Hepatocyte (in vitro differentiated cells): Measurements from ENCODE around the gene FECH. TPM values are rescaled to one million over a fixed set of nuclear protein-coding genes. Genes with fewer than 3 reads are reported as not detected.
"Not testable (repeated sequence)": the region's sequence is repeated elsewhere in the genome, so short reads cannot be mapped to it uniquely, and the experiment has no call there.

Experiments
- DNase-seq: peaks from one replicate; pipeline ENCODE4 v3.0.0-alpha.2; 2016; ENCODE audit warnings: low spot score
- H2AFZ ChIP-seq: fragments of 200-600 bp; sonication (generic); 2 replicates; pipeline ENCODE4 v1.6.0; 2016; ENCODE audit warnings: antibody characterized with exemption, mild to moderate bottlenecking
- H3K27ac ChIP-seq: fragments of 200-600 bp; sonication (generic); 2 replicates; pipeline ENCODE4 v1.5.1; 2016; ENCODE audit warnings: mild to moderate bottlenecking
- H3K27me3 ChIP-seq: fragments of 200-600 bp; sonication (generic); 2 replicates; pipeline ENCODE4 v1.6.1; 2016
- H3K36me3 ChIP-seq: fragments of 200-600 bp; sonication (generic); replicated peaks from 2 replicates; pipeline ENCODE4 v1.5.1; 2016; ENCODE audit warnings: low read depth; ENCODE audit not compliant: insufficient read depth
- H3K4me1 ChIP-seq: fragments of 200-600 bp; sonication (generic); 2 replicates; pipeline ENCODE4 v1.5.1; 2016; ENCODE audit warnings: mild to moderate bottlenecking, moderate library complexity; ENCODE audit not compliant: insufficient read depth
- H3K4me2 ChIP-seq: fragments of 200-600 bp; sonication (generic); 2 replicates; pipeline ENCODE4 v1.6.0; 2016
- H3K4me3 ChIP-seq: fragments of 200-600 bp; sonication (generic); 2 replicates; pipeline ENCODE4 v1.5.1; 2016; ENCODE audit warnings: mild to moderate bottlenecking
- H3K79me2 ChIP-seq: fragments of 200-600 bp; sonication (generic); 2 replicates; pipeline ENCODE4 v1.6.0; 2017; ENCODE audit warnings: mild to moderate bottlenecking
- H3K9me2 ChIP-seq: fragments of 200-600 bp; sonication (generic); replicated peaks from 2 replicates; pipeline ENCODE4 v1.6.0; 2017; ENCODE audit warnings: mild to moderate bottlenecking; ENCODE audit not compliant: insufficient read depth
- H3K9me3 ChIP-seq: fragments of 200-600 bp; sonication (generic); 2 replicates; pipeline ENCODE4 v1.5.1; 2016; ENCODE audit warnings: low read depth, mild to moderate bottlenecking
- H4K20me1 ChIP-seq: fragments of 200-600 bp; sonication (generic); 2 replicates; pipeline ENCODE4 v1.6.0; 2016; ENCODE audit warnings: mild to moderate bottlenecking; ENCODE audit not compliant: insufficient read depth, poor library complexity, severe bottlenecking
- EZH2 ChIP-seq: fragments of 200-600 bp; sonication (generic); IDR thresholded peaks from 2 replicates; pipeline ENCODE4 v1.6.1; 2016; ENCODE audit warnings: antibody characterized with exemption, mild to moderate bottlenecking, borderline replicate concordance
- EZH2phosphoT487 ChIP-seq: fragments of 200-600 bp; sonication (generic); IDR thresholded peaks from one replicate; pipeline ENCODE4 v1.6.1; 2018; ENCODE audit warnings: antibody characterized with exemption, mild to moderate bottlenecking, low read depth, moderate library complexity; ENCODE audit not compliant: unreplicated experiment, severe bottlenecking
- WGBS: methylation state at CpG from one replicate; pipeline ENCODE4 v1.1.6; 2016; ENCODE audit warnings: low lambda C conversion rate; ENCODE audit errors: missing lambda C conversion rate; 5-methylcytosine and 5-hydroxymethylcytosine counted together
- polyA plus RNA-seq: library from polyadenylated mRNA; unstranded; fragments of >200 nt; fragmentation: Nextera tagmentation; extraction: Ambion mirVana; gene quantifications from 2 replicates; pipeline ENCODE4 v1.2.1, GENCODE V29; 2016
- total RNA-seq: library from RNA; depleted of rRNA; stranded (reverse); fragments of >200 nt; gene quantifications from 2 replicates; pipeline ENCODE4 v1.2.3, GENCODE V29; 2014
- TF ChIP-seq, protein P1 (sequence below): fragments of 200-600 bp; sonication (generic); IDR thresholded peaks from 2 replicates; pipeline ENCODE4 v1.5.1; 2016; ENCODE audit warnings: antibody characterized with exemption, mild to moderate bottlenecking; ENCODE audit not compliant: poor library complexity

The FECH gene
- total and polyA plus RNA-seq, 2 experiments from 2014 or later = 14.5 to 19.3 TPM

DNA sequence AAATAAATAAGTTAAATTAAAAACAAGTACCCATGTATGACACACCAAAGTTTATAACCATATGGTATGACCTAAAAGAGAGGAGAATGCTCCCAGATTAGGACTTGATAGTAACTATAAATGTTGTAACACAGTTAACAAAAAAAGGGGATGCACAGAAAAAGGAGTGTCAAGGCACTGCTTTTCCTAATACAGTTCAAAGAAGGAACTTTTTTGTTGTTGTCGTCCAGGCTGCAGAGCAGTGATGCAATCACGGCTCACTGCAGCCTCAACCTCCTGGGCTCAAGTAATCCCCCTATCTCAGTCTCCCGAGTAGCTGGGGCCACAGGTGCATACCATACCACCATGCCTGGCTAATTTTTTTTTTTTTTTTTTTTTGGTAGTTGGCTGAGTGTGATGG, 32.4 kb upstream of the FECH start:
- DNase-seq = no peak
- H3K36me3 ChIP-seq = no peaks in the 10 kb centered on the region
- no peaks in the 10 kb centered on the region for H3K9me3 ChIP-seq
- TF ChIP-seq EZH2 = no peak
- TF ChIP-seq, protein P1, sequence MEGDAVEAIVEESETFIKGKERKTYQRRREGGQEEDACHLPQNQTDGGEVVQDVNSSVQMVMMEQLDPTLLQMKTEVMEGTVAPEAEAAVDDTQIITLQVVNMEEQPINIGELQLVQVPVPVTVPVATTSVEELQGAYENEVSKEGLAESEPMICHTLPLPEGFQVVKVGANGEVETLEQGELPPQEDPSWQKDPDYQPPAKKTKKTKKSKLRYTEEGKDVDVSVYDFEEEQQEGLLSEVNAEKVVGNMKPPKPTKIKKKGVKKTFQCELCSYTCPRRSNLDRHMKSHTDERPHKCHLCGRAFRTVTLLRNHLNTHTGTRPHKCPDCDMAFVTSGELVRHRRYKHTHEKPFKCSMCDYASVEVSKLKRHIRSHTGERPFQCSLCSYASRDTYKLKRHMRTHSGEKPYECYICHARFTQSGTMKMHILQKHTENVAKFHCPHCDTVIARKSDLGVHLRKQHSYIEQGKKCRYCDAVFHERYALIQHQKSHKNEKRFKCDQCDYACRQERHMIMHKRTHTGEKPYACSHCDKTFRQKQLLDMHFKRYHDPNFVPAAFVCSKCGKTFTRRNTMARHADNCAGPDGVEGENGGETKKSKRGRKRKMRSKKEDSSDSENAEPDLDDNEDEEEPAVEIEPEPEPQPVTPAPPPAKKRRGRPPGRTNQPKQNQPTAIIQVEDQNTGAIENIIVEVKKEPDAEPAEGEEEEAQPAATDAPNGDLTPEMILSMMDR = no peak
- TF ChIP-seq EZH2phosphoT487 = no peak
- H3K79me2 ChIP-seq = peaks cover 38% of the 10 kb centered on the region
- peaks cover 15% of the 10 kb centered on the region for H3K4me1 ChIP-seq
- H3K27ac ChIP-seq = no peak overlapping the region
- no peak overlapping the region for H3K4me2 ChIP-seq
- H3K27me3 ChIP-seq = no peaks in the 10 kb centered on the region
- H2AFZ ChIP-seq = no peak overlapping the region
- 70% methylated on average over 3 of the region's 3 CpGs for WGBS
- H3K9me2 ChIP-seq = no peaks in the 10 kb centered on the region
- H3K4me3 ChIP-seq = no peak overlapping the region
- H4K20me1 ChIP-seq = no peaks in the 10 kb centered on the region

DNA sequence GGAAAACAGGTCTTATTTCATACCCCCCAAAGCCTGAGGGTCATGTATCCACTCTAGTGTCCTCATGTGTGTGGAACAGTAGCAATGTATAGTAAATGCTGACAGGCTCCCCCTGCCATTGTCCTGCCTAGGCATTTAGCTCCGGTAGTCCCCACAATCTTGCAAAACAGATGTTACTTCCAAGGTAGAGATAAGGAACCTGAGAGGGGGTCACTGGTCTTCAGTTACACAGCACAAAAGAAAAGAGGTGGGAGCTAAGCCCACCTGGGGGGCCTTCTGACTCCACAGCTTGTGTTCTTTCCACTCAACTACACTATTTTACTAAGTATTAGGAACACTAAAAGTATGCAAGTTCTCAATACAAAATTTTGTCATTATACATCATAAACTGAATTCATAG, 17.4 kb upstream of the FECH start:
- TF ChIP-seq, protein P1 = no peak
- TF ChIP-seq EZH2phosphoT487 (no peak), EZH2 (no peak)
- Histone ChIP-seq H3K9me2 (no peaks in the 10 kb centered on the region), H3K9me3 (no peaks in the 10 kb centered on the region), H3K4me2 (no peak overlapping the region), H3K27me3 (no peaks in the 10 kb centered on the region), H3K4me3 (no peak overlapping the region), H3K36me3 (peaks cover 13% of the 10 kb centered on the region), H4K20me1 (no peaks in the 10 kb centered on the region), H3K4me1 (no peaks in the 10 kb centered on the region), H3K79me2 (no peaks in the 10 kb centered on the region), H2AFZ (no peak overlapping the region), H3K27ac (no peak overlapping the region)
- DNase-seq = no peak
- 73% methylated on average over 1 of the region's 1 CpG for WGBS

DNA sequence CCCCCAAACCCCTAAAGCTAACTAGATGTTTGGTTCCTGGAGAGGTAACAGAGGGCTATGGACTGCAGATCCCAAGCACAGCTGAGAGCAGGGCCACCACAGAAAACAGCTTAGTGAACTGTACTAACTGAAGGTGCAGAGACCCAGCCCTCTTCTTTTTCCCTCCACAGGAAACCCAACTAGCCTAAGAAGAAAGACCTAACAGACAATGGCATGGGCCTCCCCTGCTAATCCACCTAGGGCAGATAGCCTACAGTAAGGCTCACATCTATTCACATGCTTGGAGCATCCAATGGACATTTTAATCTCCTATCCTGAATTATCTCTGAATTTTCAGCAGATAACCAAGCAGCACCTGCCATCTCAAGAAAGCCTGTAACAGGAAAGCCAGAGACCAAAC, 8.8 kb upstream of the FECH start:
- H3K9me3 ChIP-seq = no peaks in the 10 kb centered on the region
- H2AFZ ChIP-seq = no peak overlapping the region
- no peak overlapping the region for H3K4me2 ChIP-seq
- peaks cover 2% of the 10 kb centered on the region for H4K20me1 ChIP-seq
- H3K4me1 ChIP-seq = no peaks in the 10 kb centered on the region
- DNase-seq = no peak
- H3K9me2 ChIP-seq = no peaks in the 10 kb centered on the region
- H3K27me3 ChIP-seq = no peaks in the 10 kb centered on the region
- H3K79me2 ChIP-seq = no peaks in the 10 kb centered on the region
- TF ChIP-seq EZH2phosphoT487 (no peak), EZH2 (no peak)
- TF ChIP-seq, protein P1 = no peak
- no peaks in the 10 kb centered on the region for H3K36me3 ChIP-seq
- H3K27ac ChIP-seq = no peak overlapping the region
- H3K4me3 ChIP-seq = no peak overlapping the region

DNA sequence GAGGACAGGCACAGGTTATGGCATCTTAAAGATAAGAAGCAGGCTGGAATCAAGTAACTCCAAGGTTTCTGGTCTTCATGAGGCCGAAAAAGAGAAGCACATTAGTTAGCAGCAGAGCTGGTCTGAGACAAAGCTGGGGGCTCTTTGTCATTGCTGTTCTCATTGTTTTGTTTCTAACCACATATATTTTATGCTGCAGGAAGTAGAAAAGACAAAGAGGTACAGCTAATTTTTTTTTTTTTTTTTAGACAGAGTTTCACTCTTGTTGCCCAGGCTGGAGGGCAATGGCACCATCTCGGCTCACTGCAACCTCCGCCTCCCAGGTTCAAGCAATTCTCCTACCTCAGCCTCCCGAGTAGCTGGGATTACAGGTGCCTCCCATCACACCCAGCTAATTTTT, 6.2 kb upstream of the FECH start:
- H3K4me2 ChIP-seq, H4K20me1 ChIP-seq, H3K9me3 ChIP-seq, H3K79me2 ChIP-seq, H2AFZ ChIP-seq, H3K4me3 ChIP-seq, H3K27me3 ChIP-seq, H3K9me2 ChIP-seq, H3K36me3 ChIP-seq, DNase-seq, H3K4me1 ChIP-seq, H3K27ac ChIP-seq: not testable (repeated sequence)
- 92% methylated on average over 4 of the region's 4 CpGs for WGBS
